GM13976 (cell line): ENCODE results near the gene MICAL2.

Experiments used
- DNase-seq: peaks from one replicate; pipeline ENCODE4 v3.0.0; 2012; ENCODE audit warnings: low spot score
- in situ Hi-C: fragments of 300-500 bp; cut with MboI; formaldehyde crosslinking; loops from one replicate; pipeline ENCODE4 v1.12.0; 2022; ENCODE audit warnings: low sequenced_read_pairs, mixed read lengths, inconsistent platforms; ENCODE audit not compliant: unreplicated experiment
- TF ChIP-seq, protein P1 (sequence below): IDR thresholded peaks from 2 replicates; pipeline ENCODE4 v1.5.1; 2012; ENCODE audit warnings: borderline replicate concordance, mild to moderate bottlenecking; ENCODE audit not compliant: insufficient read depth; ENCODE audit errors: extremely low read depth, missing control alignments, control extremely low read depth

MICAL2 gene

DNA sequence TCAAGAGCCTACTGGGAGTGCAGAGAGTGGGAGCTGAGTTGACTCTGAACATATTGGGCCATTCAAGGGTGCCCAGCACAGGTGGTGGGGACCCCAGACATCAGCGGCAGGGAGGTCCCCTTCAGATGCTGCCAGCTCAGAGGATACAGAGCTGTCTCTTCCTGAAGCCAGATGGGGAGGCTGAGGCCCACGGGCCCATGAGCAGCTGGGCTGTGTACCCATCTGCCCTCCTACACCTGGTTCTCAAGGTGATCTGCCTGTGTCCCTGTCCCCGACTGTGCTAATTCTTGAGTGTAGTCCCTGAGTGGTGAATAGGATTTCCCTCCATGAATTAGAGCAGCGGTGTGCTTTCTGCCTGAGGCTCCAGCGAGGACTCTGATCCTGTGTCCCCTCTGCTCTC, 76.3 kb downstream of the MICAL2 start:
- TF ChIP-seq, protein P1, sequence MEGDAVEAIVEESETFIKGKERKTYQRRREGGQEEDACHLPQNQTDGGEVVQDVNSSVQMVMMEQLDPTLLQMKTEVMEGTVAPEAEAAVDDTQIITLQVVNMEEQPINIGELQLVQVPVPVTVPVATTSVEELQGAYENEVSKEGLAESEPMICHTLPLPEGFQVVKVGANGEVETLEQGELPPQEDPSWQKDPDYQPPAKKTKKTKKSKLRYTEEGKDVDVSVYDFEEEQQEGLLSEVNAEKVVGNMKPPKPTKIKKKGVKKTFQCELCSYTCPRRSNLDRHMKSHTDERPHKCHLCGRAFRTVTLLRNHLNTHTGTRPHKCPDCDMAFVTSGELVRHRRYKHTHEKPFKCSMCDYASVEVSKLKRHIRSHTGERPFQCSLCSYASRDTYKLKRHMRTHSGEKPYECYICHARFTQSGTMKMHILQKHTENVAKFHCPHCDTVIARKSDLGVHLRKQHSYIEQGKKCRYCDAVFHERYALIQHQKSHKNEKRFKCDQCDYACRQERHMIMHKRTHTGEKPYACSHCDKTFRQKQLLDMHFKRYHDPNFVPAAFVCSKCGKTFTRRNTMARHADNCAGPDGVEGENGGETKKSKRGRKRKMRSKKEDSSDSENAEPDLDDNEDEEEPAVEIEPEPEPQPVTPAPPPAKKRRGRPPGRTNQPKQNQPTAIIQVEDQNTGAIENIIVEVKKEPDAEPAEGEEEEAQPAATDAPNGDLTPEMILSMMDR, result no peak
- no peak for DNase-seq
- in situ Hi-C loops, result no loop called here

DNA sequence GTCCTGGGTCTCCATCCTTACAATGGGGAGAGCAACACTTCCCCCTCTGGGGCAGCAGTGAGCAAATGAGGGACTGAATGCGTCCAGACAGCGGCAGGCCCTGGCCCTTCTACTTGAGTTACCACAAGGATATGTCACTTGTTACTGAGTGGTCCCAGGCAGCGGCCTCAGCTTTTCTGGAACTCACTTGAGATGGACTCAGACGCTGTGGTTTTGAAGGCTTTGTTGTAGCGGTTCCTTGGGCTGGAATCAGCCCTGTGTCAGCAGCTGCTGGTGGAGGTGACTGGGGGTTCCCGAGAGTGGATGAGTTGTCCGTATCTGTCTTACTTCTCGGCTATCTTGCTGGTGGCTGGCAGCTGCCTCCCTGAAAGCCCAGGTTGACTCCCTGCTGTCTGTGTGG, 77.0 kb downstream of the MICAL2 start:
- no peak for DNase-seq
- TF ChIP-seq, protein P1, result no peak
- in situ Hi-C loops, result no loop called here

DNA sequence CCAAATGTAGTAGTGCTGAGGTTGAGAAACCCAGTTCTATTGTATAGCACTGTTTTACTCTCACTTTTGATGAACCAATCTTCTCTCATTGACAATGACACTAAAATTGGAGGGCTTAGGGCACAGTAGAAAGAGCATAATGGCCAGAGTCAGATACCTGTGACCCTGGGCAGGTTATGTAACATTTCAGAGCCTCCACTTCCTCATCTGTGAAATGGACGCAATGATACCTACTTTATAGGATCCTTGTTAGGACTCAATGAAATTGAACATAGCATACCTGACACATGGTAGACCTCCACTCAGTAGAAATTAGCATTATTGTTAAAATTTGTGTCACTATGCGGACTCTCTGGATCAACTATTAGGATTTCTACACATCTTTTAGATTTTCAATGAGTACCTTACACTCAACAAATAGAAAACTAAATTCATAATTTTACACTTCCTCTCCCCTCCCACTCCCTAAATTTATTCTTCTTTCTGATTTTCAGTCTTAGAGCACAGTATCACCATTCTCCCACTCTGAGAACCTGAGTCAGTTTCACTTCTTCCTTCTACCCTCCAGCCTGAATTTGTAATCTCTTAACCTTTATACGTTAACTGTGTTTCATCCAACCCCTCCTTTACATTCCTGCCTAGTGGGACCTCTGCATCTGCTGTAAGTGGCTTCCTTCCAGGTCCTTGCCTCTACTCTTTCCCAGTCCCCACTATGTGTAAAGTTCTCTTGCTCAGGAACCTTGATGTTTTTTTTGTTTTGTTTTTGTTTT, 78.3 kb downstream of the MICAL2 start:
- peak; percentile 67 for DNase-seq
- TF ChIP-seq, protein P1, result no peak

DNA sequence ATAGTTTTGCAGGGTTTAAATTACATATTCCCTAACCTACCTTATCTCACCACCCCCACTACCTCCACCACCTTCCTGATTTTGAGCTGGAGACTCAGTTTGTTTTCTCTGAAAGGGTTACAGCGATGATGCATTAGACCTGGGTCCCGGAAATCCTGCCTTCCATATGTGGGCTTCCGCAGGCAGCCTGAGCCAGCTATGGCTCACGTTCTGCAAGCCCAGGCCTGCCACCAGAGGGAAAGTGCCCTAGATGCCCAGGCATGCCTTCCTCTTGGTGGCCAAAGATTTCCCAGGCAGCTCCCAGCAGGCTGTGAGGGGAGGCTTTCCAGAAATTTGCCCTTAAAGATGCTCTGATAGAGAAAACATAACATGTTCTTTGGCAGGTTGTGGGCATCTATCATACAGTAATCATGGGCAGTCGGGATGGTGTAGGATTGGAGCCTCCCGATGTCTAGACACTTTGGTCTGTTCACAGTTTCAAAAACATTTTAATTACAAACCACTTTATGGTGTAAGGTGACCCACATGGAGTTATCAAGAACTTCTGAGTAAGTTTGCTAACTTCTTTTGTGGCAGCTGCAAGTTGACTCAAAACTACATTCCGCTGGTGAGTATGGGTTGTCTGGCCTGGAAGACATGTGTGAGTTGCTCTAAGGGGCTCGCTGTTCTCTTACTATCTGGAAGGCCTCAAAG, 79.3 kb downstream of the MICAL2 start:
- no peak for DNase-seq
- TF ChIP-seq, protein P1, result no peak
- in situ Hi-C loops, result no loop called here

More for the DNA sequence above, 78.3 kb downstream of the MICAL2 start:
- in situ Hi-C loops, result no loop called here

DNA sequence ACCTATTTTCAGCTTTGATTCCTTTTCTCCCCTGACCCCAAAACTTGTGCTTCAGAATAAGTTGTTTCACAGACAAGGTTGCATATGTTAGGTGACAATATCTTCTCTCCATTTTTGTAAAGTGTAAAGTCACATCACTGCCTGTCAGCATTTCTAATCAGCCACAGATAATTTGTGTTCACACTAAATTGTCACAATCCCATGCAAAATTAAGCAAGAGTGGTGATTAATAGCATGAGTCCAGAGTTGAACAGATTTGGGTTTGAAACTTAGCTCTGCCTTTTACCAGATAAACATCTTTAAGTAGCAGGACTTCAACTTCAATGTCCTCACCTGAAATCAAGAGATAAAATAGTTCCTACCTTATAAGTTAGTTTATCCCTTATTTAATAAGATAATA, 80.1 kb downstream of the MICAL2 start:
- no peak for DNase-seq
- TF ChIP-seq, protein P1, result no peak
- in situ Hi-C loops, result no loop called here

DNA sequence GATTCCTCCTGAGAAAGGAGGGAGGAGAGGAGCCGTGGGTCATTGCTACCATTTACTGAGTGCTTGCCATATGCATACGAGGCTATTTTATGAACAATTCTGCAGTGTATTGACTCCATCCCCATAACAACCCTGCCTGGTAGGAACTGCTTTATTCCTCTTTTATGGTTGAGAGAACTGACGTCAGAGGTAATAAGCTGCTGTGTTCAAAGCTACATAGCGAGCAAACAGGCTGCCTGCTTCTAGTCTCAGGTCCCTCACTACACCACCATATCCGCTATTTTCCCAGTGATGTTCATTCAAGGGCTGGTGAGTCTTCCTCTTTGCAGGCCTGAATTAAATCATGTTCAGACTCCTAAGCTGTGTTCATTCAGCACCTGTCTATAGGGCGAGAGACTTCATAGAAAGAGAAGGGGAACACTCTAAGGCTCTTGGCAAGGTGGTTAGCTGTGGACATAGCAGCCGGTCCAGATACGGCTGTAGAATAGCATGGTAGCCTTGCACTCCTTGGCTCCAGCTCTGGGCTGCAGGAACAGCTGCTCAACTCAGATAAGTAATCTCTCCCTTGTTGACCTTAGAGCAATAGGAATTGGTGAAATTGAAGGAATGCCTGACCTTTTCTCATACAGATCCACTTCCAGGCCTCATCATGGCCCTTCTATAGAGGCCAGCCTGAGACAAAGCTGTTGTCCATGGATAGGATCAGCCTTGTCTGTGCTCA, 82.6 kb downstream of the MICAL2 start:
- in situ Hi-C loops, result no loop called here
- TF ChIP-seq, protein P1, result no peak
- no peak for DNase-seq
